Bronchial epithelial cell (primary cell): Measurements from ENCODE around the gene CCDC87. TPM values are rescaled to one million over a fixed set of nuclear protein-coding genes. Genes with fewer than 3 reads are reported as not detected.
A peak's percentile ranks its signal among the peaks of the same experiment; 100 is the strongest.

ENCODE experiments used
- DNase-seq: peaks from one replicate; pipeline ENCODE4 v3.0.0-alpha.2; 2010; ENCODE audit warnings: low read depth
- FAIRE-seq: peaks from 2 replicates; lab custom pipeline; 2011; peaks lifted over from hg19 to GRCh38; lab: Jason Lieb, UNC
- H3K27me3 ChIP-seq: 2 replicates; pipeline ENCODE4 v1.5.1; 2011; ENCODE audit warnings: low read length; ENCODE audit not compliant: control insufficient read depth, insufficient read depth
- H3K36me3 ChIP-seq: 2 replicates; pipeline ENCODE4 v1.5.1; 2011; ENCODE audit warnings: low read length; ENCODE audit not compliant: control insufficient read depth, insufficient read depth
- H3K4me3 ChIP-seq: 2 replicates; pipeline ENCODE4 v1.5.1; 2011; ENCODE audit warnings: mild to moderate bottlenecking, low read depth, low read length, control low read depth
- total RNA-seq: library from RNA; depleted of rRNA; stranded (reverse); fragments of >200 nt; gene quantifications from 2 replicates; pipeline ENCODE4 v1.2.1, GENCODE V29; 2014
- TF ChIP-seq, protein P1 (sequence below): IDR thresholded peaks from 2 replicates; pipeline ENCODE4 v1.5.1; 2011; ENCODE audit warnings: mild to moderate bottlenecking, moderate library complexity, low read length, control low read depth, inconsistent platforms; ENCODE audit not compliant: insufficient read depth, severe bottlenecking

Gene CCDC87
- total RNA-seq, 1 donor from 2014 or later = under 0.01 TPM

DNA sequence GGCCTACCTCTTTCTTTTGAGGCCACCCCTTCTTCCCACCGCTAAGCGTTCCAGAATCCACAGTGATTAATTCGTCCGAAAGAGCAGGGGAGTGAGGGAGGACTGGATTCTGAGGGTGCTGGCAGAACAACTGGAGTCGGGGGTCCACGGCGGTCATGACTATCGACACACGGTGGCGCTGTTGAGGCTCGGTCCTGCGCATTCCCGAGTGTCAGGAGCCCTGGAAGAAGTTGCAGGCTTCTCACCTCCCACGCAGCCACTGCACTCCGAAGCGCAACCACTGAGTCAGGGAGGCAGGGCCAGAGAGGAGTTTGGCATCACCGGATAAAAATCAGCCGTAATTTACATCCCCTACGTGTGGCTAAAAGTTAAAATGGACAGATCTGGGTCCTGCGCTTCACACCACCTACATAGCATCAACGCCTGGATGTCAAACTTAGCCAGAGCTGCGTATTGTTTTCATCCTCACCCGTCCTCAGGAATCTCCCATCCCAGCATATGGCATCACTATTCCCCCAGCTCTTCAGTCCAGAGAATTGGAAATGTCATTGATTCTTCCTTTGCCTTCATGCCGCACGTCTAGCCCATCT is 13.8 kb downstream of the CCDC87 start:
- DNase-seq = peak; percentile 56
- FAIRE-seq = no peak
- Histone ChIP-seq H3K4me3 (no peak overlapping the region), H3K27me3 (no peaks in the 10 kb centered on the region), H3K36me3 (no peaks in the 10 kb centered on the region)
- TF ChIP-seq, protein P1, sequence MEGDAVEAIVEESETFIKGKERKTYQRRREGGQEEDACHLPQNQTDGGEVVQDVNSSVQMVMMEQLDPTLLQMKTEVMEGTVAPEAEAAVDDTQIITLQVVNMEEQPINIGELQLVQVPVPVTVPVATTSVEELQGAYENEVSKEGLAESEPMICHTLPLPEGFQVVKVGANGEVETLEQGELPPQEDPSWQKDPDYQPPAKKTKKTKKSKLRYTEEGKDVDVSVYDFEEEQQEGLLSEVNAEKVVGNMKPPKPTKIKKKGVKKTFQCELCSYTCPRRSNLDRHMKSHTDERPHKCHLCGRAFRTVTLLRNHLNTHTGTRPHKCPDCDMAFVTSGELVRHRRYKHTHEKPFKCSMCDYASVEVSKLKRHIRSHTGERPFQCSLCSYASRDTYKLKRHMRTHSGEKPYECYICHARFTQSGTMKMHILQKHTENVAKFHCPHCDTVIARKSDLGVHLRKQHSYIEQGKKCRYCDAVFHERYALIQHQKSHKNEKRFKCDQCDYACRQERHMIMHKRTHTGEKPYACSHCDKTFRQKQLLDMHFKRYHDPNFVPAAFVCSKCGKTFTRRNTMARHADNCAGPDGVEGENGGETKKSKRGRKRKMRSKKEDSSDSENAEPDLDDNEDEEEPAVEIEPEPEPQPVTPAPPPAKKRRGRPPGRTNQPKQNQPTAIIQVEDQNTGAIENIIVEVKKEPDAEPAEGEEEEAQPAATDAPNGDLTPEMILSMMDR = peak; percentile 84

DNA sequence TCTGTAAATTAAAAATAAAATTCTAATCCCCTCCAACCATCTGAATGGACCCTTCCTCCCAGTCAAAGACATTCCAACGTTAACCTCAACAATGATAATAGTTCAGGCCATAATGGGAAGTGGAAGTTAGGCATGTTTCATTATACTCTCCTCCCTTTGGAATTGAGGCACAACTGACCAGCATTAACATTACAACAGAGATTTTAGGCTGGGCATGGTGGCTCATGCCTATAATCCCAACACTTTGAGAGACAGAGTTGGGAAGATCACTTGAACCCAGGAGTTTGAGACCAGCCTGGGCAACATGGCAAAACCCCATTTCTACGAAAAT is 22.0 kb downstream of the CCDC87 start:
- Histone ChIP-seq H3K4me3 (no peak overlapping the region), H3K36me3 (no peaks in the 10 kb centered on the region), H3K27me3 (peaks cover 6% of the 10 kb centered on the region)
- DNase-seq (no peak), FAIRE-seq (no peak)
- TF ChIP-seq, protein P1 = no peak

DNA sequence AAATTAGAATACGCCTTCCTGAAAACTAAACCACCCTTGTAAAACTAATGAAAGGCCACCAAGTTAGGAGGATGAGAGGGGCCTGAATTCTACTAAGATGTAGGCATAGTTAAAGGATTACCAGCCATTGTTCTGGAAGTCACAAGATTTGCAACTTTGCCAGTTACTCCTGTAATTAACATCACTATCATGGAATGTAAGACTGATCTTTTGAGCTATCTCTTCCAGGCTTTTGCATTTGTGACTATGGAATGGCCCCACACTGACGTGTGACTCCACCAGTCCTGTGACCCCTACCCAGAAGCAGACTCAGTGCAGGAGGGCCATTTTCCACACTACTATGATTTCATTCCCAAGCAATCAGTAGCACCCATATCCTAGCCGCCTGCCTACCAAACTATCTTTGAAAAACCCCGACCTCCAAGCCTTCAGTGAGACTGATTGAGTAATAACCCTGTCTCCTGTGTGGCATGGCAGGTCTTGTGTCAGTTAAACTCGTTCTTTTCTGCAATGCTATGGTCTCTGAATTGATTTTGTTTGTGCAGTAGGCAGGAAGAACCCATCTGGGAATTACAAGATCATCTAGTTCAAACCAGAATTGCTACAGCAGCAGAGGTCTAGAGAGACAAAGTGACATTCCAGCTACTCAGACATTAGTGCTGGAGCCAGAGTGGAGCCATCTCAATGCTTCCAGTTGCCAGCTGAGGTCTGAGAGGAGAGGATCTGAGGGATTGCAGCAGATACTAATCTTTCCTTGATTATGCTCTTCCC is 22.6 kb downstream of the CCDC87 start:
- FAIRE-seq = no peak
- H3K27me3 ChIP-seq = peaks cover 6% of the 10 kb centered on the region
- DNase-seq = no peak
- no peak overlapping the region for H3K4me3 ChIP-seq
- H3K36me3 ChIP-seq = no peaks in the 10 kb centered on the region
- TF ChIP-seq, protein P1 = no peak

DNA sequence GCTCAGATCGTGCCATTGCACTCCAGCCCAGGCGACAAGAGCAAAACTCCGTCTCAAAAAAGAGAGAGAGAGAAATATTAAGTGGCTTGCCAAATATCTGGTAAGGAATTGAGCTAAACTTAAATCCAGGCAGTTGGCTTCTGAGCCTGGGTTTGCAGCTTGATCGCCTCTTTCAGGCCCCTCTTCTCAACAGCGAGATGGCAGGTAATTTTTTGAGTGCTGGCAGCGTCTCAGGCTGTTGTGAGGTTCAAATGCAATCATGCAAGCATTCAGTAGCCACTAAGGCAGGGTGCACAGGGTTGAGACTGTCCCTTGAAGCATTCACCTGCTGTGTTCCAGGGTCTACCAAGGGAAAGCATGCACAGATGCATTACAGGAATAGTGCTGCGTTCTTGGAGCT is 23.8 kb downstream of the CCDC87 start:
- DNase-seq = no peak
- Histone ChIP-seq H3K36me3 (no peaks in the 10 kb centered on the region), H3K4me3 (no peak overlapping the region), H3K27me3 (peaks cover 6% of the 10 kb centered on the region)
- TF ChIP-seq, protein P1 = no peak
- no peak for FAIRE-seq

DNA sequence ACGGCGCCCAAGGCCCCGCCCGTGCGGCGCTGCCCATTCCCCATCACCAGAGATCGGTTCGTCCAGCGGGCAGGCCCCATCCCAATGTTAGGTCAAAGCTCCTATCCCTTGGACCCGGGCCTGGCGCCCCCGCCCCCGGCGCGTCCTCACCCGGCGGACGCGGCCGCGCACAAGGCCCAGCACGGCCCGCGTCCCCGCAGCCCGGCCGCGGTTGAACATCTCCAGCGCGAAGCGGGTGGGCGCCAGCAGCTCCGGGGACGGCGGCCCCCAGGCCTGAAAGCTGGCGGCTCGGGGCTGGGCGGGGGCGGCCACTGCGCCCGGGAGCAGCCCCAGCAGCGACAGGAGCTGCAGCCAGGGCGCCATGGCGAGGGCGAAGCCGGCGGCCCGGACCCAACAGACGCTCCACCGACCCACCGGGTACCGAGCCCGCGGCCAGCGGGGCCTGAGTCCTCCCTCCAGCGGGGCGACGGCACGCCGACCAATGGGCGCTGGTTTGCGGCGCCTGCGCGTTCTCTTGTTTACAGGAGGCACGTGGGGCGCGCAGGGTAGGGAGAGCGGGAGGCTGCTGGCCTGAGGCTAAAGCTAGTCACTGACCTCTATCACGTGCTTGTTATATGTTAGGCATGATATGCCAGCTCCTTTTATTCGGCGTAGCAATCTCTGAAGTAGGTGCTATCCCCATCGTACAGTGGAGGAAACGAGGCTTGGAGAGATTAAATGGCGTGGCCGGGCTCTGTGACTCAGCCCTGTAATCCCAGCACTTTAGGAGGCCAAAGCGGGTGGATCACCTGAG is 24.5 kb downstream of the CCDC87 start, which contains the start of gene CTSF:
Gene CTSF (minus strand): TSS at position 483 of the 793 bp plus-strand sequence. CDS start 120 bp downstream, at position 363.
- H3K36me3 ChIP-seq = no peaks in the 10 kb centered on the region
- H3K4me3 ChIP-seq = peak within 1 kb of the TSS; percentile 41
- H3K27me3 ChIP-seq = peaks cover 6% of the 10 kb centered on the region
- FAIRE-seq = no peak
- peak; percentile 67 for DNase-seq
- TF ChIP-seq, protein P1 = no peak
